Fibroblast of mammary gland (primary cell): ENCODE data around the gene VSX1.
A peak's percentile ranks its signal among the peaks of the same experiment; 100 is the strongest.

Experiments used
- DNase-seq: peaks from one replicate; pipeline ENCODE4 v3.0.0-alpha.2; 2010; ENCODE audit warnings: low read depth
- H3K4me3 ChIP-seq: 2 replicates; pipeline ENCODE4 v1.5.1; 2011; ENCODE audit warnings: low read depth, mild to moderate bottlenecking, low read length, moderate library complexity; ENCODE audit not compliant: control insufficient read depth
- TF ChIP-seq, protein P1 (sequence below): conservative IDR thresholded peaks from 2 replicates; pipeline ENCODE4 v1.5.1; 2011; ENCODE audit warnings: low read depth, low read length, inconsistent platforms; ENCODE audit not compliant: control insufficient read depth, insufficient read depth

The VSX1 gene

DNA sequence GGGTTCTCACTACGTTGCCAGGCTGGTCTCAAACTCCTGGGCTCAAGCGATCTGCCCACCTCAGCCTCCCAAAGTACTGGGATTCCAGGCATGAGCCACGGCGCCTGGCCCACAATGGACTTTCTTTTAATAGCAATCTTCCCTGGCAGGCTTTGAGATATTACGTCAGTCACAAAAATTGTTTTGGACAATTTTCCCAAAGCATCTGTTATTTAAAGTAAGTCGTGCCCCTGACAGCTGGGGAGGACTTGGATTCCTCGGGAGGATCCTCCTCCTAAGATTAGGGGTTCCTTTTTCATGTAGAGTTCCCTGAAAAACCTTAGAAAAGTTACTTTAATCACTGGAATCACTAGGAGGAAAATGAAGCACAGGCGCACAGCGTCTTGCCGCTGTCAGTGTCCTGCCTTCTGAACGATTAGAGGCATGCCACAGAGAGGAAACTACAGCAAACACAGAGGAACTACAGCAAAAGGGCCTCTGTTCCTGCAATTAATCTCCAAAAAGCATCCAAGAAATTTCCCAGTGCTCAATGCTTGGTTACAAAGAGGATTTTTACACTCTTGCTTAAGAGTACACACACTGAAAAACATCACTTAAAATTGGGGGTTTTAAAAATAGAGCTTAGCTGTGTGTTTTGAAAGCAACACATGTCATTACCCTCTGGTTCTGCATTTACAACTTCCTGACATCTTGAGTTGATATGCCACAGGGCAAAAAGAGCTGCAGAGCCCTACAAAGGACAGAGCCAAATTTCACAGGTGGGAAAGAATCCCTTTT lies 28.5 kb downstream of the VSX1 start:
- DNase-seq = peak; percentile 41
- H3K4me3 ChIP-seq = no peak overlapping the region
- TF ChIP-seq, protein P1, sequence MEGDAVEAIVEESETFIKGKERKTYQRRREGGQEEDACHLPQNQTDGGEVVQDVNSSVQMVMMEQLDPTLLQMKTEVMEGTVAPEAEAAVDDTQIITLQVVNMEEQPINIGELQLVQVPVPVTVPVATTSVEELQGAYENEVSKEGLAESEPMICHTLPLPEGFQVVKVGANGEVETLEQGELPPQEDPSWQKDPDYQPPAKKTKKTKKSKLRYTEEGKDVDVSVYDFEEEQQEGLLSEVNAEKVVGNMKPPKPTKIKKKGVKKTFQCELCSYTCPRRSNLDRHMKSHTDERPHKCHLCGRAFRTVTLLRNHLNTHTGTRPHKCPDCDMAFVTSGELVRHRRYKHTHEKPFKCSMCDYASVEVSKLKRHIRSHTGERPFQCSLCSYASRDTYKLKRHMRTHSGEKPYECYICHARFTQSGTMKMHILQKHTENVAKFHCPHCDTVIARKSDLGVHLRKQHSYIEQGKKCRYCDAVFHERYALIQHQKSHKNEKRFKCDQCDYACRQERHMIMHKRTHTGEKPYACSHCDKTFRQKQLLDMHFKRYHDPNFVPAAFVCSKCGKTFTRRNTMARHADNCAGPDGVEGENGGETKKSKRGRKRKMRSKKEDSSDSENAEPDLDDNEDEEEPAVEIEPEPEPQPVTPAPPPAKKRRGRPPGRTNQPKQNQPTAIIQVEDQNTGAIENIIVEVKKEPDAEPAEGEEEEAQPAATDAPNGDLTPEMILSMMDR = no peak

DNA sequence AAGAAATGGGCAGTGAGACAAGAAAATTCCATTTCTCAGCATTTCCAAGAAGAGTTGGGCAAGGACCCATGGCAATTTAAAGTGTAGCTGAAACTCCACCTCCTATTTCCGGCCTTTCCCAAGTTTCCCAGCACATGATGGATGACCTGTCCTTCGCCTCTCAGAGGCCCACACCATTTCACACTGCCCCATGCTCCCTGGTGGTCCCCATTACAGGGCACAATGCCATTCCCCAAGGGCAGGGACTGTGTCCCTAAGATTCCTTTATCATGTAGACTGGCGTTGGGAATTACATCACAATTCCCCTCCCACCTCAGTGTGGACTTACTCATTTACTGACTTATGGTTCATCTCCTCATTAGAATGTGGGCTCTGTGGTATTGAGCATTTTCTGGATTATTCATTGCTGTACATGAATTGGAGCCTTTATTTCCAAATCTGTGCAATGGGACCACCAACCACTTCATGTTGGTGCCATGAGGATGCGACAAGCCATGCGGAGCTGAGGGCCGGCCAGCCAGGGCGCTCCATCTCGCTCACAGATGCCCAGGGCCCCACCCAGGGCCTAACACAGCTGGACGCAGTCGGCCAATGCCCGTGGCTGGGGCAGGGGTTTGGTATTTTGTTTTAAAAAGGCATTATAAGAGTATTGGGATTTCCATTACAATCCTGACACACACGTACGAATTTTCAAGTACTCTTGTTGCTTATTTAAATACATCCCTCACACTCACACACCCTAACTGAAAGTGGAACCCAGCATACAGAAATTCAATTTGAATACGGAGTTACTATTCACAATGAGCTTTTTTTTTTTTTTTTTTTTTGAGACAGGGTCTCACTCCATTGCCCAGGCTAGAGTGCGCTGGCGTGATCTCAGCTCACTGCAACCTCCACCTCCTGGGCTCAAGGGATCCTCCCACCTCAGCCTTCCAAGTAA lies 29.4 kb downstream of the VSX1 start:
- no peak for DNase-seq
- TF ChIP-seq, protein P1 = no peak
- no peak overlapping the region for H3K4me3 ChIP-seq

DNA sequence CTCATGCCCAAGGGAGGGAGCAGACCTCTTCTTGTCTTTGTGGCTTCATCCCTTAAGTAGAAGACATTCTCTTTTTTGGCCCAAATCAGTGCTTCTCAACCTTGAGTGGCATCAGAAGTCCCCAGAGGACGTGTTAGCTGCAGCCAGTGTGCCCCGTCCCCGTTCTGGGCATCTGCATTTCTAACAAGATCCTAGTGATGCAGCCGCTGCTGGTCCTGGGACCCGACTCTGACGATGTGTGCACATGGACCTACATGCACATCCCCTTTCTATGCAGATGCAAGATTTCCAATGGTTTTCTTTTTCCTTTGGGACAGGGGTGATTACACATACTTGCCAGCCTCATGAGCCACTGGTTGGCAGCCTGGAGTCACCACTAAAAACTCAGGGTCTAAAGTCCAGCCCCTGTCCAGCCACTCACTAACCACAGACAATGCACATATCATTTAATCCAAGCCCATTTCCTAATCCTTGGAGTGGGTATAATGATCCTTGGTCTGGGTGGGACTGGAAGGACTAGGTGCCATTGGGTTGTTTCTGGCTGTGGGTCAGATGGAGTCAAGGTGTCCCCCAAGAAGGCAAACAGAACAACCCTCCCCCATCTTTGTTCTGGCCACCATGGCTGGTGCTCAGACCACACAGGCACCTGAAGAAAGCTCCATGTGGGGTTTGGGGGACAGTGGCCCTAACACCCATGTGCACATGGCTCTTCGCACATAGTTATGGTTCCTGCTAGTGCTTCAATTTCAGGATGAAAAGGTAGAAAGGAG lies 30.4 kb downstream of the VSX1 start:
- DNase-seq = no peak
- H3K4me3 ChIP-seq = no peak overlapping the region
- TF ChIP-seq, protein P1 = no peak

DNA sequence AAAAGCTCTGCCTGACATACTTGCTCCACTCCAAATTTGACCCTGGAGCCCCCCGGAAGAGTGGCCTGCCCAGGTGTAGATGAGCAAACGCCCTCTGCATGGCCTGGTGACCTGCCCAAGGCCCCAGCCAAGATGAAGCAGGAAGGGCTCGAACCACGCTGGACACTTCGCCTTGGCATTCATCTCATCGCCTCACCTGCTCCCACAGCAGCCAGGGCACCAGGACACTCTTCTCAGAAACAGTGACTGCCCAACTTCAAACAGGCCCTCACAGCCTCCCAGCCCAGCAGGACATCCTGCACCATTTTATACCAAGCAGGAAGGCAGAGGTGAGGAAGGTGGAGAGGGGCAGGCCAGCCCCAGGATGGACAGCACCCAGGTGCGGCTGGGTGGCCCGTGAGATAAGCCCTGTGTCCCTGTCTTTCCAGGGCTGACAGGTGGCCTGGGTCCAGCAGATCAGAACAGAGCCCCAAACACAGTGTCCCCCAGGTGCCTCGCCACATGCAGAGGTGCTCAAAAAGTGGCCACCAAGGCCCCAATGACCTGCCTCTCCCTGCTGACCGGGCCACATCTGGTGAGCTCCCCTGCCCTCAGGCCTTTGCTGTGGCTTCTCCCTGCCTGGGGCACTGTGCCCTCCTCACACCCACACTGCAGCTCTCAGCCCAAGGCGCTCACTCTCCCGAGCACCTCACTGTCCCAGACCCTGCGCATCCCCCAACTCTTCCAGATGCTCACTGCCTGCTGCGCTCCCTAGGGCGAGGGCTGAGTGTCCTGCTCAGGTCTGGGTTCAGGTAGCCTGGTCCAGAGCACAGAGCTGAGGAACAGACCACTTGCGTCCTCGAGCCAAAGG lies 31.2 kb downstream of the VSX1 start:
- no peak overlapping the region for H3K4me3 ChIP-seq
- DNase-seq = no peak
- TF ChIP-seq, protein P1 = no peak

DNA sequence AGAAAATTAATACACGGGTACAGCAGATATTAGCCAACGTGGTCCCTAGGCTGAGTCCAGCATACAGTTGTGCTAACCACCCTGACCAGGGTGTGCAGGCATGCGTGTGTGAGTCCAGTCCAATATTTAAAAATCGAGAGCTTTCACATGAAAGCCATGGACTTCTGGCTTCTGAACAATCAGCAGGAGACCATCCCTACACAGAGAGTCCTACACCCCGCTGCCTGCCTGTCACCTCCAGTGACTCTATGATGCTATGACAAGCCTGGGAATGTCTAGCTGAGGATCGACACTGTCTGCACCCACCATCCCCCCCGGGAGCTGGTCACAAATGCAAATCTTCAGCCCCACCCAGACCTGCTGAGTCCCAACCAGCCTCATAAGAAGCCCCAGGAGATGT lies 31.9 kb downstream of the VSX1 start:
- no peak for DNase-seq
- TF ChIP-seq, protein P1 = no peak
- H3K4me3 ChIP-seq = no peak overlapping the region
